Left colon (tissue), 2 donors: ENCODE measurements around the gene NBPF1. TPM values are rescaled to one million over a fixed set of nuclear protein-coding genes. Genes with fewer than 3 reads are reported as not detected.
"Not testable (repeated sequence)": the region's sequence is repeated elsewhere in the genome, so short reads cannot be mapped to it uniquely, and the experiment has no call there.

Experiments
- ATAC-seq: fragments of 200-7000 bp; cut with Tn5 transposase; one replicate; pipeline ENCODE4 v1.9.1; 2020; ENCODE audit warnings: mild to moderate bottlenecking, moderate library complexity
- DNase-seq, 2 donors: peaks; one replicate each; pipeline ENCODE4 v3.0.0-alpha.2; 2020
- intact Hi-C, 2 donors: fragments of 100-400 bp; cut with DNase I in 1 of 2; cut with micrococcal nuclease in 1 of 2; formaldehyde crosslinking; loops; one replicate each; pipeline versions ENCODE4 v1.11.2 to v1.14.0; 2022; cut with DNase I, micrococcal nuclease
- total RNA-seq, 2 donors: library from RNA; stranded (reverse); fragmentation: NEBNext Ultra II Directional; extraction: Animal tissue kit (Norgen Biotek cat#: 25700); gene quantifications; one replicate each; pipeline ENCODE4 v1.2.1, GENCODE V29; 2021
- donor health status: DM: no; HTN: no; CAD: no.
- donor health status: DM: yes; HTN: yes; CAD: no.

The NBPF1 gene
- total RNA-seq, 2 donors from 2014 or later, result 101 to 109 TPM

DNA sequence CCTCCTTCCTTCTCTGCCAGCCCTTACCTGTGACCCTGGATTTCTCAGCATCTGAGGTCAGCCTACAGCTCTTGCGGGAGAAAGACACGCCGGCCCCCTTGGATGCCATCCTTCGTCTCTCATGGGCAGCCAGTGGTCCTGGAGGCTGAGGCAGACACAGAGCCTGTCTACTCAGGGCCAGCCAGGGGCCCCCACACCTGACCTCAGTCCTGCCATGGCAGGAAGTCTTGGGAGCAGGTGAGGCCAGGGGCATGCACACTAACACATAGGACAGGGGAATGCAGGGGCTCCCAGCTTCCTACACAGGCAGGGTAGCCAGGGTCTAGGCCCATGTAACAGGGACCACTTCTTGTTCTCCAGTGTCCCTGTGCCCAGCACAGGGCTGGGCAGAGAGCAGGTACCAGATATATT is 29.6 kb upstream of the NBPF1 start:
- peak; percentile 35 to 41 for DNase-seq
- intact Hi-C loops, ATAC-seq: not testable (repeated sequence)

GRCh38 chr1:16642025-16642966 is 28.9 kb upstream of the NBPF1 start:
- intact Hi-C loops, result not testable (repeated sequence)
- DNase-seq (peak; percentile 73 to 88), ATAC-seq (peak; percentile 72)

GRCh38 chr1:16641159-16641975 is 28.0 kb upstream of the NBPF1 start:
- ATAC-seq, DNase-seq, intact Hi-C loops: not testable (repeated sequence)

GRCh38 chr1:16639091-16640031 is 26.0 kb upstream of the NBPF1 start:
- intact Hi-C loops, ATAC-seq: not testable (repeated sequence)
- peak in 1 of 2 donors; percentile 25 for DNase-seq

DNA sequence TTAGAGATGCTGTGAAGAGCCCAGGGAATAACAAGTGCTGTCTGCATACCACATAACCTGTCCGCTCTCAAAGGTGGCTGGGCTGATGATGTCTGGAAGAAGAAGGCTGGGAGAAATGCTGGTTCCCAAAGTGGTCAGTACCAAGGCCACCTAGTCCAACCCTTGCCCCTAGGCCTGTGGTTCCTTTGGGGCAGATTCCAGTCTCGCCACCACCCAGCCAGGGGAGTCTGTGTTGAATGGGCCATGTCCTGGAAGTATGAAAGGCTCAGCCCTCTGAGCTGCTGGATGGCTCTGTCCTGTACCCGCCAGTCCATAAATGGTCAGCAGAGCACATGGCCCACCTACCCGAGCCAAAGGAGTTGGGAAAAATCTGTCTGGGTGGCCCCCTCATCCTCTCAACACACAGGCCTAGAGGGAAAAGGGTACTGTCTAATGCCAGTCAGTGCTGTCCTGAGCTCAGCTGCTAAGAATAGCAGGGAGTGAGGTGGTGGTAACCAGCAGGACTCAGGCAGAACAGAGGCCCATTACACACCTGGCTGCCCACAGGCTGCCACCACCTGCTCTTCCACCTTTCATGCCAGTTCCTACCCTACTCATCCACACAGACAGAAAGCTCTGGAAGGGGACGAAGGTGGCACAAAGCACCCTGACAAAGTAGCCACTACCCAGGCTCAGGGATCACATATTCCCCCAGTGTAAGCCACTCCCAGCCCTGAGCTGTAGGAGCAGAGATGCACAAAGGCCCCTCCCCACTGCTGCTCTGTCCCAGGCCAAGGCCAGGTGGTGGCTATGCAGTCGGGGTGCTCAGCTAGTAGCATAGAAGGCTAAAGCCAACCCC is 24.8 kb upstream of the NBPF1 start:
- intact Hi-C loops, ATAC-seq: not testable (repeated sequence)
- peak in 1 of 2 donors; percentile 19 for DNase-seq

DNA sequence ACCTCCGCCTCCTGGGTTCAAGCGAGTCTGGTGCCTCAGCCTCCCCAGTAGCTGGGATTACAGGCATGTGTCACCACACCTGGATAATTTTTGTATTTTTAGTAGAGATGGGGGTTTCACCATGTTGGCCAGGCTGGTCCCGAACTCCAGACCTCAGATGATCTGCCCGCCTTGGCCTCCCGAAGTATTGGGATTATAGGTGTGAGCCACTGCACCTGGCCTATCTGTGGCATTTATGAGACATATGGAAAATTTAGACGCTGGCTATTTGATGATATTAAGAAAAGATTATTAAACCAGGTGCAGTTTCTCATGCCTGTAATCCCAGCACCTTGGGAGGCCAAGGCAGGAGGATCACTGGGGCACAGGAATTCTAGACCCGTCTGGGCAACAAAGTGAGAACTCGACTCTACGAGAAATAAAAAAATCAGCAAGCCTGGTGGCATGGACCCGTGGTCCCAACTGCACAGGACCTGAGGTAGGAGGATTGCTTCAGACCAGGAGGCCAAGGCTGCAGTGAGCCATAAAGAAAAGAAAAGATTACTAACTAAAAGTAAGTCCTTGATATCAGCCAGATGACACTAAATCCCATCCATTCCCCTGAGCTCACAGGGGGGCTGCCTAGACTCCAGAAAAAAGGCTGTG is 23.3 kb upstream of the NBPF1 start:
- ATAC-seq, DNase-seq, intact Hi-C loops: not testable (repeated sequence)

DNA sequence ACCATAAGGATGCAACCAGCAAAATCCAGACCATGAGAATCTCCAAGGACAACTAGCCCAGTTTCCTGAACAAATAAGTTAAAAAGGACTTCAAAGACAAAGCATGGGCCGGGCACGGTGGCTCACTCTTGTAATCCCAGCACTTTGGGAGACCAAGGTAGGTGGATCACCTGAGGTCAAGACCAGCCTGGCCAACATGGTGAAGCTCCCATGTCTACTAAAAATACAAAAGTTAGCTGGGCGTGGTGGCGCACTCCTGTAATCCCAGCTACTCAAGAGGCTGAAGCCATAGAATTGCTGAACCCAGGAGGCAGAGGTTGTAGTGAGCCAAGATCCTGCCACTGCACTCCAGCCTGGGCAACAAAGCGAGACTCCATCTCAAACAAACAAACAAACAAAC is 22.6 kb upstream of the NBPF1 start:
- ATAC-seq, intact Hi-C loops: not testable (repeated sequence)
- peak in 1 of 2 donors; percentile 23 for DNase-seq

GRCh38 chr1:16633540-16634282 is 20.3 kb upstream of the NBPF1 start:
- ATAC-seq, intact Hi-C loops: not testable (repeated sequence)
- peak in 1 of 2 donors; percentile 15 for DNase-seq

GRCh38 chr1:16632044-16632850 is 18.9 kb upstream of the NBPF1 start:
- DNase-seq, result peak; percentile 3 to 27
- ATAC-seq, intact Hi-C loops: not testable (repeated sequence)

DNA sequence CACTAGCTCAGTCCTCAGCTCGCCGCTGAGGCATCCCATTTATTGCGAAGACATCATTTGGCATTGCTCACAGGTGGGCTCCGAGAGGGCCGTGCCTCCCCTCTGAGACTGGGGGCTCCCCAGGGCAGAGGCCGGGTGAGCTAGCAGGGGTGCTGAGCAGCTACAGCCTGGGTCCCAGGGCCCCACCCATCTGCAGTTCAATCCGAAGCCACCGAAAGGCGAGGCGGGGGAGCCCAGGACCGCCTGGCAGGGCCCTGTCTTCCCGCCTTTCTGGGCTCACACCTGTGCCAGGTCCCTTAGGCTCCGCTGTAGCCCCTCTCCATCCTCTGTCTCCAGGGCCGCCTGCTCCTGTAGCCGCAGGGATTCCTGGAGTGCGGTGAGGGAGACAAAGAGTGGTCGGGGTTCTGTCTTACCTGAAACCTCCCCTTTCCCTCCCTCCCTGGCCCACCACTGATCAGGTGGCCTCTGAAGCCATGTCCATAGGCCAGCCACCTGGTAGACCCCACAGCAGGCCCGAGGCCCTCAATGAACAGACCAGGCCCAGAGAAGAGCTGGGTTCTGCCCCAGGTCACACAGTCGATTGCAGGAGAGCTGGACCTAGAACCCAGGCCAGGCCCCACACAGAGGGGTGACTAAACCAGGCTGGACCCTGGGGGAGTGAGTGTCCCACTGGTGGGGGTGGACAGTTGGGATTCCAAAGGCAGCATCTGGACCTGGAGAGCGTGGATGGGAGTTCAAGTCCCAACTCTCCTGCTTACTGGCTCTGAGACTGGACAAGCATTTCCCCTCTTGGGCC is 18.1 kb upstream of the NBPF1 start:
- DNase-seq (peak; percentile 4 to 34), ATAC-seq (no peak)
- intact Hi-C loops, result no loop called here

DNA sequence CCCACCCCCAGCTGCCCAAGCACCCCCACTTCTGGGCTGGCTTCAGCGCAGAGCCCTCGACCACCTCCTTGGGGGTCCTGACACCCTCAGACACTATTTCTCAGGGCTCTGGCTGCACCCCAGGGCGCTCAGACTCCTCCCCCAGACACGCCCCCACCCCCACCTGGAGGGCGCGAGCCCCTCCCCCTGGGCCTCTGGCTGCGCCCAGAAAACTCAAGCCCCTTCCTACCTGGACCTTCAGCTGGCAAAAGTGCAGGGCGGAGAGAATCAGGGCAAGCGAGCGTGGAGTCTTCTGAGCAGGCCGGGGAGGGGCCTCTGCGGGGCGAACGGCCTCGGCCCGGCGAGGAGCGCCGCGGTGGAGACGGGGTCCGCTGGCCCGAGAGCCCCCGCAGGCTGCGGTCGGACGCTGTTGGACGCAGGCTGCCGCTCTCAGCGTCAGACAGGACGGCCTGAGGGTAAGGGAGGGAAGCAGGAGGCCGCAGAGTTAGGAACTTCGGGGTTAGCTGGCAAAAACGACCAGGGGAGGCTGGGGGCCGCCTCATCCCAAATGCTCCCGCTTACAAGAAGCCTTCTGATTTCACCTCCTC is 17.4 kb upstream of the NBPF1 start:
- DNase-seq (peak; percentile 3 to 25), ATAC-seq (no peak)

GRCh38 chr1:16629916-16630530 is 16.7 kb upstream of the NBPF1 start:
- DNase-seq, result peak in 1 of 2 donors; percentile 32
- ATAC-seq, intact Hi-C loops: not testable (repeated sequence)

More for the DNA sequence above, 17.4 kb upstream of the NBPF1 start:
- intact Hi-C loops, result no loop called here

GRCh38 chr1:16628361-16629111 is 15.2 kb upstream of the NBPF1 start:
- intact Hi-C loops, result no loop called here

More at GRCh38 chr1:16628361-16629111, 15.2 kb upstream of the NBPF1 start:
- ATAC-seq, result no peak
- peak; percentile 7 to 26 for DNase-seq
